ENCODE results near the gene SETDB2. TPM values are rescaled to one million over a fixed set of nuclear protein-coding genes. Genes with fewer than 3 reads are reported as not detected.

SETDB2 gene
- total and polyA plus RNA-seq, 4 donors = 1.9 to 6.2 (median 4.9) TPM

GRCh38 chr13:49512578-49512977 lies 68.5 kb downstream of the SETDB2 start (continued):
- TF ChIP-seq CTCF (IDR thresholded peaks at IDR 0.05; ENCODE audit: low read depth, low read length, missing input control) = no peak
- peak in 1 of 2 donors; percentile 16 for TF ChIP-seq JUND (IDR thresholded peaks at IDR 0.05)
- peak; percentile 34 to 48 for TF ChIP-seq HNF4A (conservative IDR thresholded peaks at IDR 0.05)
- TF ChIP-seq FOXA2 (IDR thresholded peaks at IDR 0.05) = no peak

- peaks cover 5 to 28% (median 16%) of the 10 kb centered on the region in 4 donors for H3K36me3 ChIP-seq (ENCODE audit: control insufficient read depth in 4 of 4, insufficient read depth in 3 of 4, low read depth in 1 of 4, low read length in 3 of 4)
- WGBS = 84% methylated on average over 5 of the region's 5 CpGs
Observed at GRCh38 chr13:49516467-49516866, 72.4 kb downstream of the SETDB2 start.

More at GRCh38 chr13:49516467-49516866, 72.4 kb downstream of the SETDB2 start:
- no peak for TF ChIP-seq SP1 (IDR thresholded peaks at IDR 0.05)
- no peak for TF ChIP-seq ATF3 (IDR thresholded peaks at IDR 0.05)
- no peak for TF ChIP-seq HNF4G (IDR thresholded peaks at IDR 0.05)
- TF ChIP-seq GABPA (IDR thresholded peaks at IDR 0.05 in 1 of 2, conservative IDR thresholded peaks at IDR 0.05 in 1 of 2) = no peak
- no peak for TF ChIP-seq JUND (IDR thresholded peaks at IDR 0.05)
- no peak for TF ChIP-seq MAX (IDR thresholded peaks at IDR 0.05)
- no peak for TF ChIP-seq TAF1 (conservative IDR thresholded peaks at IDR 0.05)
- no peak for TF ChIP-seq FOXA1 (IDR thresholded peaks at IDR 0.05)
- no peak for TF ChIP-seq RAD21 (IDR thresholded peaks at IDR 0.05)
- no peak for TF ChIP-seq EGR1 (IDR thresholded peaks at IDR 0.05; ENCODE audit: low read depth in 2 of 2)
- TF ChIP-seq FOXA2 (IDR thresholded peaks at IDR 0.05) = no peak
- TF ChIP-seq YY1 (IDR thresholded peaks at IDR 0.05) = no peak
- TF ChIP-seq RXRA (IDR thresholded peaks at IDR 0.05) = no peak
- TF ChIP-seq REST (IDR thresholded peaks at IDR 0.05) = no peak
- TF ChIP-seq HNF4A (conservative IDR thresholded peaks at IDR 0.05) = no peak
- no peak for TF ChIP-seq CTCF (IDR thresholded peaks at IDR 0.05; ENCODE audit: low read depth, low read length, missing input control)
- Histone ChIP-seq H3K9me3 (ENCODE audit: control insufficient read depth in 4 of 4, low read length in 3 of 4) (no peaks in the 10 kb centered on the region), H3K27me3 (ENCODE audit: control insufficient read depth in 4 of 4, insufficient read depth in 4 of 4, low read length in 3 of 4) (no peaks in the 10 kb centered on the region), H3K4me1 (ENCODE audit: control insufficient read depth in 4 of 4, insufficient read depth in 4 of 4, low read length in 3 of 4) (peaks cover 0 to 5% (median 0%) of the 10 kb centered on the region in 4 donors), H3K27ac (ENCODE audit: low read depth in 1 of 2, low read length in 2 of 2) (no peak overlapping the region), H3K4me3 (ENCODE audit: low read depth in 1 of 3, low read length in 3 of 3) (no peak overlapping the region), H3K9ac (ENCODE audit: low read depth in 1 of 2, low read length in 2 of 2) (no peak overlapping the region)
- DNase-seq (ENCODE audit: low spot score) = no peak

Data from liver (tissue), 9 donors.